Hindlimb muscle (tissue), 1 donor: ENCODE measurements around the gene KCNJ12. TPM values are rescaled to one million over a fixed set of nuclear protein-coding genes. Genes with fewer than 3 reads are reported as not detected.

Experiments
- DNase-seq: peaks from one replicate; pipeline ENCODE4 v3.0.0-alpha.2; 2013
- polyA plus RNA-seq: library from polyadenylated mRNA; unstranded; fragments of 120-200 nt; gene quantifications from one replicate; pipeline ENCODE4 v1.2.1, GENCODE V29; 2013; ENCODE audit not compliant: insufficient read length

The KCNJ12 gene
- polyA plus RNA-seq, 1 donor, result 17.3 TPM

GRCh38 chr17:21368545-21369246 lies 7.5 kb upstream of the KCNJ12 start:
- DNase-seq, result no peak

GRCh38 chr17:21369395-21369794 lies 6.8 kb upstream of the KCNJ12 start:
- DNase-seq, result no peak

- DNase-seq, result no peak
These were observed 5.7 kb upstream of the KCNJ12 start for GRCh38 chr17:21370430-21370829.

- DNase-seq, result no peak
These were observed 4.6 kb upstream of the KCNJ12 start for GRCh38 chr17:21371511-21372081.

- DNase-seq, result no peak
These were observed 3.8 kb upstream of the KCNJ12 start for GRCh38 chr17:21372256-21372954.

- no peak for DNase-seq
These were observed 3.1 kb upstream of the KCNJ12 start for GRCh38 chr17:21373036-21373435.

- DNase-seq, result no peak
These were observed 2.3 kb upstream of the KCNJ12 start for GRCh38 chr17:21373696-21374440.

- no peak for DNase-seq
These were observed 1.6 kb upstream of the KCNJ12 start for GRCh38 chr17:21374441-21375161.

GRCh38 chr17:21375162-21375560 lies 996 bp upstream of the KCNJ12 start:
- no peak for DNase-seq

GRCh38 chr17:21375757-21376080 lies 438 bp upstream of the KCNJ12 start:
- no peak for DNase-seq

- DNase-seq, result peak; percentile 33
These were observed 868 bp downstream of the KCNJ12 start for GRCh38 chr17:21376759-21377690.

- DNase-seq, result no peak
These were observed 1.7 kb downstream of the KCNJ12 start for GRCh38 chr17:21377705-21378396.

- DNase-seq, result no peak
These were observed 2.4 kb downstream of the KCNJ12 start for GRCh38 chr17:21378553-21378952.

GRCh38 chr17:21379080-21379711 lies 3.0 kb downstream of the KCNJ12 start:
- DNase-seq, result no peak

- no peak for DNase-seq
These were observed 4.5 kb downstream of the KCNJ12 start for GRCh38 chr17:21380659-21381058.

GRCh38 chr17:21381076-21381706 lies 5.0 kb downstream of the KCNJ12 start:
- DNase-seq, result no peak

- no peak for DNase-seq
These were observed 6.7 kb downstream of the KCNJ12 start for GRCh38 chr17:21382560-21383495.

GRCh38 chr17:21385281-21385845 lies 9.2 kb downstream of the KCNJ12 start:
- DNase-seq, result no peak
